Body of pancreas (tissue), 4 donors: ENCODE data around the gene LY6G6D. TPM values are rescaled to one million over a fixed set of nuclear protein-coding genes. Genes with fewer than 3 reads are reported as not detected.

Experiments
- ATAC-seq: fragments of 150-250 bp; one replicate; pipeline ENCODE4 v1.9.1; 2016
- DNase-seq, 4 donors: peaks; one replicate each; pipeline ENCODE4 v3.0.0-alpha.2; 2019
- H3K27ac ChIP-seq, 4 donors: fragments of 200-600 bp; sonication (generic); 1 replicate in 3 of 4; 2 replicates in 1 of 4; pipeline versions ENCODE4 v1.5.1 to v1.6.1; 2016 to 2019; ENCODE audit warnings: mild to moderate bottlenecking in 1 of 4, mixed read lengths in 1 of 4, moderate library complexity in 1 of 4
- H3K27me3 ChIP-seq, 2 donors: fragments of 200-600 bp; sonication (generic); one replicate each; pipeline ENCODE4 v1.6.0; 2016; ENCODE audit warnings: mild to moderate bottlenecking in 1 of 2
- H3K36me3 ChIP-seq, 2 donors: fragments of 200-600 bp; sonication (generic); replicated peaks in 1 of 2; 2 replicates each; pipeline ENCODE4 v1.5.1; 2016; ENCODE audit warnings: low read depth in 2 of 2; ENCODE audit not compliant: insufficient read depth in 1 of 2
- H3K4me1 ChIP-seq: fragments of 200-600 bp; sonication (generic); one replicate; pipeline ENCODE4 v1.6.0; 2016
- H3K4me3 ChIP-seq, 2 donors: fragments of 200-600 bp; sonication (generic); 1 replicate in 1 of 2; 2 replicates in 1 of 2; pipeline ENCODE4 v1.5.1; 2016 to 2019
- H3K9me3 ChIP-seq, 3 donors: fragments of 200-600 bp; sonication (generic); 1 replicate in 2 of 3; 2 replicates in 1 of 3; pipeline ENCODE4 v1.5.1; 2016
- POLR2A ChIP-seq, 3 donors: fragments of 450-650 bp; IDR thresholded peaks; one replicate each; pipeline ENCODE4 v1.6.1; 2016; ENCODE audit warnings: antibody characterized with exemption in 3 of 3, mild to moderate bottlenecking in 2 of 3
- WGBS, 2 donors: methylation state at CpG; one replicate each; pipeline ENCODE4 v1.1.5; 2017; 5-methylcytosine and 5-hydroxymethylcytosine counted together
- intact Hi-C: fragments of 100-400 bp; cut with DNase I; formaldehyde crosslinking; loops from one replicate; pipeline ENCODE4 v1.15.1; 2023
- total RNA-seq, 2 donors: library from RNA; depleted of rRNA; stranded (reverse); fragments of >200 nt; gene quantifications; one replicate each; pipeline ENCODE4 v1.1.0, GENCODE V29; 2016
- TF ChIP-seq, protein P1 (sequence below), 7 experiments: fragments of 450-650 bp in 4 of 7; fragments of 200-600 bp in 3 of 7; sonication (generic) in 3 of 7; IDR thresholded peaks; one replicate each; pipeline ENCODE4 v1.5.1; 2016 to 2019; ENCODE audit warnings: antibody characterized with exemption in 7 of 7

LY6G6D gene
- total RNA-seq, 2 donors from 2014 or later, result not detected

DNA sequence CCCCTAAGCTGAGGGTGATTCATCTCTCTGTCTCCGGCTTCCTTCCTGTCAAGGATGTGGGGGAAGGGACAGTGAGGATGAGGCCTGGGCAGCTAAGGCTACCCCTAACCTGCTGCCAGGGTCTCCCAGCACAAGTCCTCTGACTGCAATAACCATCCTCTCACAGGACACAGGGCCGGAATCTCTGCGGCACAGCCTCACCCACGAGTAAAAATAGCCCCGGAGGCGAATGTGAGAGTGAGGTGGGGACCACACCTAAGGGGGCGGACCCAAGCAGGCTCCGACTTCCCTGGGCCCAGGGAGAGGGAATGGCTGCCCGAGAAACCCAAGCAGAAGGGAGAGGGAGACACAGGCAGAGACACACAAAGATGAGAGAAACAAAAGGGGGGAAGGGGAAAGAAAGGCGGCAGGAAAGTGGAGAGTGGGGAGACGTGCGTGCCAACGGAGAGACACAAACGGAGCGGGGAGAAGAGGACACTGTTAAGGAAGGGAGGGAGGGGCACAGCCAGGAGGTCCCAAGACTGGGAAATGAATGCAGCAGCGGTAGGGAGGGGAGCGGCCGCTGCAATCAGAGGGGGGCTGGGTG lies 19.8 kb downstream of the LY6G6D start:
- peak in 3 of 4 donors; percentile 30 to 62 (median 50) for DNase-seq
- no peaks in the 10 kb centered on the region for H3K27me3 ChIP-seq
- H3K27ac ChIP-seq, result peak overlapping the region; percentile 86 to 93 (median 90)
- H3K4me3 ChIP-seq, result peak overlapping the region; percentile 35 to 46
- no peaks in the 10 kb centered on the region for H3K9me3 ChIP-seq
- intact Hi-C loops, result no loop called here
- ATAC-seq, result no peak
- peaks cover 58% of the 10 kb centered on the region for H3K4me1 ChIP-seq
- WGBS, 2 donors, result 17 to 40% methylated on average over 14 to 18 of the region's 18 CpGs
- H3K36me3 ChIP-seq, result peaks cover 9 to 14% of the 10 kb centered on the region in 2 donors
- TF ChIP-seq, protein P1, sequence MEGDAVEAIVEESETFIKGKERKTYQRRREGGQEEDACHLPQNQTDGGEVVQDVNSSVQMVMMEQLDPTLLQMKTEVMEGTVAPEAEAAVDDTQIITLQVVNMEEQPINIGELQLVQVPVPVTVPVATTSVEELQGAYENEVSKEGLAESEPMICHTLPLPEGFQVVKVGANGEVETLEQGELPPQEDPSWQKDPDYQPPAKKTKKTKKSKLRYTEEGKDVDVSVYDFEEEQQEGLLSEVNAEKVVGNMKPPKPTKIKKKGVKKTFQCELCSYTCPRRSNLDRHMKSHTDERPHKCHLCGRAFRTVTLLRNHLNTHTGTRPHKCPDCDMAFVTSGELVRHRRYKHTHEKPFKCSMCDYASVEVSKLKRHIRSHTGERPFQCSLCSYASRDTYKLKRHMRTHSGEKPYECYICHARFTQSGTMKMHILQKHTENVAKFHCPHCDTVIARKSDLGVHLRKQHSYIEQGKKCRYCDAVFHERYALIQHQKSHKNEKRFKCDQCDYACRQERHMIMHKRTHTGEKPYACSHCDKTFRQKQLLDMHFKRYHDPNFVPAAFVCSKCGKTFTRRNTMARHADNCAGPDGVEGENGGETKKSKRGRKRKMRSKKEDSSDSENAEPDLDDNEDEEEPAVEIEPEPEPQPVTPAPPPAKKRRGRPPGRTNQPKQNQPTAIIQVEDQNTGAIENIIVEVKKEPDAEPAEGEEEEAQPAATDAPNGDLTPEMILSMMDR (IDR thresholded peaks at IDR 0.05), result no peak
- peak in 1 of 3 donors; percentile 25 for TF ChIP-seq POLR2A (IDR thresholded peaks at IDR 0.05)

DNA sequence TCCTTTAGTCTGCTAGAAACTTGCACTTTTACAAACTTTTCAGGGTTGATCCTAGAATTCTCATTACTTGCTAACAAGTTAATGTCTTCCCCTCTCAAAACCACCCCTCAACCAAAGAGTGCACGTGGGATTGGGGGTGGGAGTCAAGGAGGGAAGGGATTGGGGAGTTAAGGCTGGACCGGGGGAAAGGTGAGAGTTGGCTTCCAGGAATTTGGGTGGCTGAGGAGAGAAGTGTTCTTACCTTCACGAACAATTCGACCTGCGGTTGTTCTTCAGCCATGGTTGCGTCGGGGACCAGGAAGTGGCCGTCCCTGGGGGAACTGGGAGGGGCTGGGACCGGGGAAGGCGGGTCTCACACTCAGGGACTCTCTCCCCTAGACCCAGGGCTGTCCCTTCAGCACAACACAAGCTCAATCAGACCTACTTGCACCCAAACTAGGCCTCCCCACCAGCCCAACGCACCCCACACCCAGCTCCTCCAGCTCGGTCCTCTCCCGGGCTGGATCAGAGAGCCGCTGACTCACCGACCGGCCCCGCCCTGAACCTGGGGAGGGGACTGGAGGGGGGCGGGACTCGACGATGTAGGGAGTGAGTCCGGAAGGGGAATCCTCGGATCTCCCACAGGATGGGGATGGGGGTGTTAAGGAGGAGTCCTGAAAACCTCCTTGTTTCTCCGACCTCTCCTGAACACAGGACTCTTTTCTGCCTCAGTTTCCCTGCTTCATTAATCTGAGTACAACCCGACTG lies 21.0 kb downstream of the LY6G6D start, which contains the start of gene CLIC1:
CLIC1 (minus strand) TSS at position 510 of the 747 bp plus-strand sequence; CDS start at position 280, 230 bp downstream.
- TF ChIP-seq, protein P1 (IDR thresholded peaks at IDR 0.05), result no peak
- TF ChIP-seq POLR2A (IDR thresholded peaks at IDR 0.05), result peak; percentile 72 to 93 (median 91)
- DNase-seq (peak; percentile 82 to 87 (median 84)), ATAC-seq (peak; percentile 58)
- Histone ChIP-seq H3K27me3 (no peaks in the 10 kb centered on the region), H3K4me3 (peak within 1 kb of the TSS; percentile 35 to 46), H3K9me3 (no peaks in the 10 kb centered on the region), H3K36me3 (peaks cover 9 to 14% of the 10 kb centered on the region in 2 donors), H3K27ac (peak within 1 kb of the TSS; percentile 86 to 93 (median 90)), H3K4me1 (peaks cover 58% of the 10 kb centered on the region)
- intact Hi-C loops, result no loop called here
- 0 to 1% methylated on average over 11 to 24 of the region's 24 CpGs for WGBS, 2 donors

DNA sequence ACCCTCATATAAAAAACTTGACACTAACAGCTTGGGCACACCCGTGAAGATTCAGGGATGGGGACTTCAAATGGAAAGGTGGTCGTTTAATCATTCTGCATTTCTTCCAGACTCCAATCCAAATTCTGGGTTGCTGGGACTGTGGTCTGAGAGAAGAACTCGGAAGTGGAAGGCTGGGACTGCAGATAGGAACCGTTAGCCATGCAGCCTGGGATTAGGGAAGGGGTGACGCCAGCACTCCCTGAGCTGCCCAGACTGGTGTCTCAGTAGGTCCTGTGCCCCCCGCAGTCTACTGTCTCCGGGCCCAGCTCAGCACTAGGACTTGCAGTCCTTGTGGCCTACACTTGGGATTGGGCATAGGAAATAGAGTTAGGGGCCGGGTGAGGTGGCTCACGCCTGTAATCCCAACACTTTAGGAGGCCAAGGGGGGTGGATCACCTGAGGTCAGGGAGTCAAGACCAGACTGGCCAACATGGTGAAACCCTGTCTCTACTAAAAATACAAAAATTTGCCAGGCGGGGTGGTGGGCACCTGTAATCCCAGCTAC lies 21.7 kb downstream of the LY6G6D start:
- H3K4me1 ChIP-seq, result peaks cover 58% of the 10 kb centered on the region
- peak in 1 of 4 donors; percentile 18 for DNase-seq
- ATAC-seq, result no peak
- intact Hi-C loops, result no loop called here
- no peaks in the 10 kb centered on the region for H3K27me3 ChIP-seq
- peak overlapping the region in 1 of 2 donors; percentile 35 for H3K4me3 ChIP-seq
- H3K9me3 ChIP-seq, result no peaks in the 10 kb centered on the region
- peaks cover 9% of the 10 kb centered on the region in 2 donors for H3K36me3 ChIP-seq
- peak overlapping the region; percentile 86 to 93 (median 90) for H3K27ac ChIP-seq
- 31 to 48% methylated on average over 8 to 10 of the region's 10 CpGs for WGBS, 2 donors
- no peak for TF ChIP-seq POLR2A (IDR thresholded peaks at IDR 0.05)
- TF ChIP-seq, protein P1 (IDR thresholded peaks at IDR 0.05), result no peak

DNA sequence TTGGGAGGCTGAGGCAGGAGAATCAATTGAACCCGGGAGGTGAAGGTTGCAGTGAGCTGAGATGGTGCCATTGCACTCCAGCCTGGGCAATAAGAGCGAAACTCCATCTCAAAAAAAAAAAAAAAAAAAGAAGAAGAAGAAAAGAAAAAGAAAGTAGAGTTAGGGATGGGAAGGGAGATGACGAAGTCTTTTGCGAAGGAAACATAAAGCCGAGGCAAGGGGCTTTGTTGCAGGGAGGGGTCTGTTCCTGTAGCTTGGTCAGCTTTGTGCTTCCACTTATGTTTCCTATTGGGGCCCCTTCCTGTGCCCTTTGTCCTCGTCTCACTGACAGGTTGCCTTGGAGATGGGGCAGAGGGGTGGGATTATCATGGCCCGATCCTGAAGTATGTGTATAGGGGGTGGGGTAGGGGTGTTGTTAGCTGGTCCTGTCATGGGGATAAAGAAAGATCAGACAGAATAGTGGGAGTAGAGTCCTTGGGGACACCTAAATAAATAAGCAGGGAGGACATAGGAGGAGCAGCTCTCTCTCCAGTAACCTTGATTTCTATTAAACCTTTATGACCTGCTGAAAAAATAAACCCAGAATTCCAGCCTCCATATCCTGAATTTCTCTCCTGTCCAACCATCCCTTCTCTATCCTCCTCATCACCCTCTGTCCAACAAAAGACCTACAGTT lies 22.3 kb downstream of the LY6G6D start:
- Histone ChIP-seq H3K36me3 (peaks cover 4% of the 10 kb centered on the region in 2 donors), H3K4me1 (peaks cover 58% of the 10 kb centered on the region), H3K27me3 (no peaks in the 10 kb centered on the region), H3K27ac (peak overlapping the region; percentile 86 to 93 (median 90)), H3K9me3 (no peaks in the 10 kb centered on the region), H3K4me3 (no peak overlapping the region)
- intact Hi-C loops, result no loop called here
- 40 to 48% methylated on average over 6 to 7 of the region's 7 CpGs for WGBS, 2 donors
- ATAC-seq (no peak), DNase-seq (peak in 1 of 4 donors; percentile 25)
- TF ChIP-seq POLR2A (IDR thresholded peaks at IDR 0.05), result no peak
- TF ChIP-seq, protein P1 (IDR thresholded peaks at IDR 0.05), result no peak
